ENCODE measurements around the gene ITGA2.

DNA sequence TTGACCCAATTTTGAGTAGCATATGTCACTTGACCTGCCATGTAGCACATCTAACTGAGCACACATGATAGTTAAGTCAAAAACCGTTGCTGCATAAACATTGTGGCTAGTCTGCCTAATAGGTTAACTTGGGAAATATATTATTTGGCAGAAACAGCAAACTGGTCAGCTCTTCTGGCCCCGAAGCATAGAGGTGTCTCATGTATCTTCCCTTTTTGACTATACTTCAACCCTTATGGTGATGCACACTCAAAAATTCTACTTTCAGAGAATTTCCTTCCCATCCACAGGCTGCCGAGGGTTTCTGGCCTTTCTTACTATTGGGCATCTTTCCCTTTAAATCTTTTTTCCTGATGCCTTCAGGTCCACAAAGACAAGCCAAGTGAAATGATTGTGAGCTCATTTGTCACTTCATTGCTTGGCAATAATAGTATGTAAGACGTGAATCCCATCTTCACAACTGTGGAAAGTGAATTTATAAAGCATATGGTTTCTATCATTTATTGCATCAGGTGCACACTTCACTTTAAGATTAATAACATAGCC lies 79.2 kb downstream of the ITGA2 start:
- TF ChIP-seq, protein P1, sequence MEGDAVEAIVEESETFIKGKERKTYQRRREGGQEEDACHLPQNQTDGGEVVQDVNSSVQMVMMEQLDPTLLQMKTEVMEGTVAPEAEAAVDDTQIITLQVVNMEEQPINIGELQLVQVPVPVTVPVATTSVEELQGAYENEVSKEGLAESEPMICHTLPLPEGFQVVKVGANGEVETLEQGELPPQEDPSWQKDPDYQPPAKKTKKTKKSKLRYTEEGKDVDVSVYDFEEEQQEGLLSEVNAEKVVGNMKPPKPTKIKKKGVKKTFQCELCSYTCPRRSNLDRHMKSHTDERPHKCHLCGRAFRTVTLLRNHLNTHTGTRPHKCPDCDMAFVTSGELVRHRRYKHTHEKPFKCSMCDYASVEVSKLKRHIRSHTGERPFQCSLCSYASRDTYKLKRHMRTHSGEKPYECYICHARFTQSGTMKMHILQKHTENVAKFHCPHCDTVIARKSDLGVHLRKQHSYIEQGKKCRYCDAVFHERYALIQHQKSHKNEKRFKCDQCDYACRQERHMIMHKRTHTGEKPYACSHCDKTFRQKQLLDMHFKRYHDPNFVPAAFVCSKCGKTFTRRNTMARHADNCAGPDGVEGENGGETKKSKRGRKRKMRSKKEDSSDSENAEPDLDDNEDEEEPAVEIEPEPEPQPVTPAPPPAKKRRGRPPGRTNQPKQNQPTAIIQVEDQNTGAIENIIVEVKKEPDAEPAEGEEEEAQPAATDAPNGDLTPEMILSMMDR (conservative IDR thresholded peaks at IDR 0.05): no peak
- TF ChIP-seq ZFX (IDR thresholded peaks at IDR 0.05): no peak

Measured in C4-2B (cell line).